ENCODE results near the gene DLG2. TPM values are rescaled to one million over a fixed set of nuclear protein-coding genes. Genes with fewer than 3 reads are reported as not detected.
"Not testable (repeated sequence)": the region's sequence is repeated elsewhere in the genome, so short reads cannot be mapped to it uniquely, and the experiment has no call there.

The DLG2 gene
- total RNA-seq, 1 experiment from 2014 or later: 0.17 TPM

GRCh38 chr11:83436855-83437254 lies 2190.3 kb downstream of the DLG2 start:
- no peak for DNase-seq (ENCODE audit: low read depth)

- not testable (repeated sequence) for DNase-seq (ENCODE audit: low read depth)
Measured at GRCh38 chr11:83434812-83435211, 2192.3 kb downstream of the DLG2 start.

DNA sequence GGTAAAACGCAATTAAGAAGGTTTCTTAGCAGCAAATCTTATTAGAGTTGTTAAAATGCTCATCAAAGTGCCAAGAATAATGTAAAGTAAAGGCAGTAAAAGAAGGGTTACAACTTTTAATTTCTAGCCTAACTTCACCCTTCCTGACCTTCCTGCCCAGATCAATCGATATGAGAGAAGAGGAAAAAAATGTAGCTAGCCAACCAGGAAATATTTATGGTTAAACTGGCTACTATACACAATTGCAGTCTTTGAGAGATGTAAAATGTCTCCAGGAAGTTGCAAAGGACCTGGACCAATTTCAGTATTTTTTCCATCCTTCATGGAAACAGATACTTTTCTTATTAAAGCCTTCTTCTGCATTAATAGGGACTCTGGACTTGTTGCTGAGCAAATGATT lies 2199.2 kb downstream of the DLG2 start:
- DNase-seq (ENCODE audit: low read depth): no peak

DNA sequence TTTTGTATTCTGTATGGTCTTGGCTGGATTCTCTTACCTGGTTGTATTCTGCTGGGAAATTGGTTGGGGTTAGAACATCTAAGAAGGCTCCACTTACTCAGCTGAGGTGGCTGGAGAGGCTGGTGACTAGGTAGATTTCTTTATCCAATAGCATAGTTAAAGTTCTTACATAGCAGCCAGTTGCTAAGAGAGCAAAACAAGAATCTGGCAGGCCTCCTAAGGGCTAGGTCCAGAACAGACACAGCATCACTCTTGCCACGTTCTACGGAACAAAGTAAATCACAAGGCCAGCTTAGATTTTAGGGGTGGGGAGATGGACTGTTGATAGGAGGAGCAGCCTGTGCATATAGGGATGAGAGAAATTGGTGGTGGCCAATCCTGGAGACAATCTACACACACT lies 2199.6 kb downstream of the DLG2 start:
- DNase-seq (ENCODE audit: low read depth): no peak

- DNase-seq (ENCODE audit: low read depth): no peak
Measured at GRCh38 chr11:83425137-83425466, 2202.0 kb downstream of the DLG2 start.

- DNase-seq (ENCODE audit: low read depth): no peak
Measured at GRCh38 chr11:83424376-83425136, 2202.6 kb downstream of the DLG2 start.

DNA sequence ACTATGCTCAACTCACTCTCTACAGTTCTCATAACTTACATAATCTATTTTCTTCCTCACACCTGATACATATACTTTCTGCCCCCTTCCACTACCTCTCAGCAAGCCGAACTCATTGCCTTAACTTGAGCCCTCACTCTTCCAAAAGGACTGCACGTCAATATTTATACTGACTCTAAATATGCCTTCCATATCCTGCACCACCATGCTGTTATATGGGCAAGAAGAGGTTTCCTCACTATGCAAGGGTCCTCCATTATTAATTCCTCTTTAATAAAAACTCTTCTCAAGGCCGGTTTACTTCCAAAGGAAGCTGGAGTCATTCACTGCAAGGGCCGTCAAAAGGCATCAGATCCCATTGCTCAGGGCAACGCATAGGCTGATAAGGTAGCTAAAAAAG lies 2204.5 kb downstream of the DLG2 start:
- DNase-seq (ENCODE audit: low read depth): not testable (repeated sequence)

DNA sequence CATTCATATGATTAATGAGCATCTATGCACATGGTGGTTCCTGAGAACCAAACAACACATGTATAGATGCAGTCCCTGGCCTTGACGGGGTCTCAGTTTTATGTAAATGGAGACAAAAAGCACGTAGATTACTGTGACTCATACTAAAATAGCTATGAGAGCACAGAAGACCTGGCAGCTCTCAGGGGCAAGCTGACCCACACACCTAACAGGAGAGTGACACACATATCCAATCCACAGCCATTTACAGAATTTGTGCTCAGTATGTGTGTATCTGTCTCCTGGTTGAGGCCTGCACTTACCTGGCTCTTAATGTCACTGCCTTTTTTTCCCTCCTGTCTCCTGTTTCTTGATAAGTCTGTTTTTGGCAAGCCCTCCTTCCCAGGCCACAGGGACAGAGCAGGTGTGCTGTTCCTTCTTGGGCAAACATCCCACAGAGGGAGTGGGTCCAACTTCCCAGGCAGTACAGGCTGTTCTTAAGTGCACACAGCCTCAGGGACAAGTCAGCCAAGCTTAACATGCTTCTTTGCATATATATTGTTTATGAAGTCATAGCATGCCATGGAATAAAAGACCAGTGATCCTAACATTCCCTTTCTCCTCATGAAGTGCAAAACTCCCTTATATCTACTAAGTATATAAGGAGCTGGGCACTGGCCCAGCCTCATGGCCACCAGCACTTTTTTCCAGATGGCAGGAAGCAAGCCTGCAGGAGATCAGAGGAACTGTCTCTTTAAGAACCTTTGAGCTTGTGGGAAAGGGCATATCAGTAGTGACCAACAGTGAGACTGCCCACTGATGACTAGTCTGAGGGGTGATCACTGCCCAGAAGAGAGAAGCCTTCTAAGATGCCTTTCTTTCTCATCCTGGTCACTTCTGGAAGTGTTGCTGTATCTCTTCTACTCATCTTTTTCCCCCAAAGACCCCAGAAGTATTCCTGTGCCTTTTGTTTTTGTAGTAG lies 2216.3 kb downstream of the DLG2 start:
- DNase-seq (ENCODE audit: low read depth): no peak

- DNase-seq (ENCODE audit: low read depth): no peak
Measured at GRCh38 chr11:83409891-83410290, 2217.3 kb downstream of the DLG2 start.

GRCh38 chr11:83409476-83409875 lies 2217.7 kb downstream of the DLG2 start:
- no peak for DNase-seq (ENCODE audit: low read depth)

- no peak for DNase-seq (ENCODE audit: low read depth)
Measured at GRCh38 chr11:83408946-83409345, 2218.2 kb downstream of the DLG2 start.

Other genes starting within 250 kb of the DLG2 start
- 66.9 and 86.6 TPM in 2 replicates for gene TMEM126B, start 1.2 kb upstream of the DLG2 start, total RNA-seq (2014; rRNA removed)
- gene TMEM126A, start 20.6 kb upstream of the DLG2 start, total RNA-seq (2014; rRNA removed): 36.7 and 42.4 TPM in 2 replicates
- 33.8 and 37.4 TPM in 2 replicates for gene CREBZF, start 37.8 kb upstream of the DLG2 start, total RNA-seq (2014; rRNA removed)
- 6.6 and 7.4 TPM in 2 replicates for gene CCDC89, start 58.9 kb upstream of the DLG2 start, total RNA-seq (2014; rRNA removed)
- 75.8 and 84.4 TPM in 2 replicates for gene SYTL2, start 183.8 kb upstream of the DLG2 start, total RNA-seq (2014; rRNA removed)
- gene CCDC83, start 228.0 kb upstream of the DLG2 start, total RNA-seq (2014; rRNA removed): 0.06 TPM in 1 of 2 replicates, not detected in the other

Data from LHCN-M2 (cell line).